ENCODE data around the gene LRP1B.

Gene LRP1B

GRCh38 chr2:141605163-141605562, 525.7 kb downstream of the LRP1B start:
- in situ Hi-C loops (cut with MboI; ENCODE audit: low sequenced_read_pairs) = no loop called here

GRCh38 chr2:141601511-141602152, 529.2 kb downstream of the LRP1B start:
- in situ Hi-C loops (cut with MboI; ENCODE audit: low sequenced_read_pairs) = no loop called here

GRCh38 chr2:141599721-141600120, 531.1 kb downstream of the LRP1B start:
- in situ Hi-C loops (cut with MboI; ENCODE audit: low sequenced_read_pairs) = no loop called here

- in situ Hi-C loops (cut with MboI; ENCODE audit: low sequenced_read_pairs) = no loop called here
These were observed 531.8 kb downstream of the LRP1B start for GRCh38 chr2:141598982-141599381.

- in situ Hi-C loops (cut with MboI; ENCODE audit: low sequenced_read_pairs) = no loop called here
These were observed 535.4 kb downstream of the LRP1B start for GRCh38 chr2:141595316-141595920.

- in situ Hi-C loops (cut with MboI; ENCODE audit: low sequenced_read_pairs) = no loop called here
These were observed 539.0 kb downstream of the LRP1B start for GRCh38 chr2:141591787-141592186.

- in situ Hi-C loops (cut with MboI; ENCODE audit: low sequenced_read_pairs) = no loop called here
These were observed 540.2 kb downstream of the LRP1B start for GRCh38 chr2:141590620-141591019.

GRCh38 chr2:141589314-141589713, 541.5 kb downstream of the LRP1B start:
- in situ Hi-C loops (cut with MboI; ENCODE audit: low sequenced_read_pairs) = no loop called here

GRCh38 chr2:141586985-141587384, 543.8 kb downstream of the LRP1B start:
- in situ Hi-C loops (cut with MboI; ENCODE audit: low sequenced_read_pairs) = no loop called here

- in situ Hi-C loops (cut with MboI; ENCODE audit: low sequenced_read_pairs) = no loop called here
These were observed 548.6 kb downstream of the LRP1B start for GRCh38 chr2:141582213-141582612.

GRCh38 chr2:141579071-141579470, 551.7 kb downstream of the LRP1B start:
- in situ Hi-C loops (cut with MboI; ENCODE audit: low sequenced_read_pairs) = no loop called here

- in situ Hi-C loops (cut with MboI; ENCODE audit: low sequenced_read_pairs) = no loop called here
These were observed 560.2 kb downstream of the LRP1B start for GRCh38 chr2:141570474-141571131.

- in situ Hi-C loops (cut with MboI; ENCODE audit: low sequenced_read_pairs) = no loop called here
These were observed 560.9 kb downstream of the LRP1B start for GRCh38 chr2:141569941-141570340.

- in situ Hi-C loops (cut with MboI; ENCODE audit: low sequenced_read_pairs) = no loop called here
These were observed 565.2 kb downstream of the LRP1B start for GRCh38 chr2:141565597-141565996.

GRCh38 chr2:141560723-141561122, 570.1 kb downstream of the LRP1B start:
- in situ Hi-C loops (cut with MboI; ENCODE audit: low sequenced_read_pairs) = no loop called here

- in situ Hi-C loops (cut with MboI; ENCODE audit: low sequenced_read_pairs) = no loop called here
These were observed 573.3 kb downstream of the LRP1B start for GRCh38 chr2:141557329-141558095.

- in situ Hi-C loops (cut with MboI; ENCODE audit: low sequenced_read_pairs) = no loop called here
These were observed 574.8 kb downstream of the LRP1B start for GRCh38 chr2:141555876-141556470.

- in situ Hi-C loops (cut with MboI; ENCODE audit: low sequenced_read_pairs) = no loop called here
These were observed 576.0 kb downstream of the LRP1B start for GRCh38 chr2:141554810-141555209.

GRCh38 chr2:141534666-141535362, 596.0 kb downstream of the LRP1B start:
- in situ Hi-C loops (cut with MboI; ENCODE audit: low sequenced_read_pairs) = no loop called here

- in situ Hi-C loops (cut with MboI; ENCODE audit: low sequenced_read_pairs) = no loop called here
These were observed 601.2 kb downstream of the LRP1B start for GRCh38 chr2:141529659-141530058.

GRCh38 chr2:141528990-141529389, 601.8 kb downstream of the LRP1B start:
- in situ Hi-C loops (cut with MboI; ENCODE audit: low sequenced_read_pairs) = no loop called here
